Measurements from ENCODE around the gene DCST1. TPM values are rescaled to one million over a fixed set of nuclear protein-coding genes. Genes with fewer than 3 reads are reported as not detected.

DCST1 gene
- total and polyA plus RNA-seq, 2 of the 4 experiments (the other 2 are of a cell fraction), result not detected

DNA sequence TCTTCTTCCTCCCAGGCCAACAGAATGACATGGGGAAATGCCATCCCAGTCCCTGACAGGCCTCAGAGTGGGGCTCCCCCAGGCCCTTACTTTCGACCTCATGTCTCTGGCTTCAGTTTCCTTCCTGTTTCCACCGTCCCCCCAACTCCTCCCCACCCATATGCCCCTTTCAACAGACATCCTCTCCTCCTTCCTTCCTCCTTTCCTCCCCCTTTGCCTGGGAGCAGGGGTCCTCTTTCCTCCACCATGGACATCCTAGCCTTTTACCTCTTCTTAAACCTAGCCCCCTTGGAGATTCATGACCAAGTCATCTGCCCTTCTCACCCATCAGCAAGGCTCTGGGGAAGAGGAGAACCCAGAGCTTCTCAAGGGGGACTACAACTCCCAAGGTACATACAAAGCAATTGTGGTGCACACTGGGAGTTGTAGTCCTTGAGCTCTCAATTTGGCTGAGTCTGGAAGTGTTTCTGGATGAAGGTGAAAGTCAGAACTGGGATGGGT is 27.0 kb upstream of the DCST1 start (continued):
- TF ChIP-seq, protein P1, sequence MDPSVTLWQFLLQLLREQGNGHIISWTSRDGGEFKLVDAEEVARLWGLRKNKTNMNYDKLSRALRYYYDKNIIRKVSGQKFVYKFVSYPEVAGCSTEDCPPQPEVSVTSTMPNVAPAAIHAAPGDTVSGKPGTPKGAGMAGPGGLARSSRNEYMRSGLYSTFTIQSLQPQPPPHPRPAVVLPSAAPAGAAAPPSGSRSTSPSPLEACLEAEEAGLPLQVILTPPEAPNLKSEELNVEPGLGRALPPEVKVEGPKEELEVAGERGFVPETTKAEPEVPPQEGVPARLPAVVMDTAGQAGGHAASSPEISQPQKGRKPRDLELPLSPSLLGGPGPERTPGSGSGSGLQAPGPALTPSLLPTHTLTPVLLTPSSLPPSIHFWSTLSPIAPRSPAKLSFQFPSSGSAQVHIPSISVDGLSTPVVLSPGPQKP (IDR thresholded peaks at IDR 0.05; ENCODE audit: borderline replicate concordance, low read depth, low read length), result no peak
- no peak for TF ChIP-seq MAZ (IDR thresholded peaks at IDR 0.05; ENCODE audit: borderline replicate concordance, low read depth, low read length)
- no peak for TF ChIP-seq CHD1 (IDR thresholded peaks at IDR 0.05; ENCODE audit: low read depth, low read length)
- no peak for TF ChIP-seq NFE2L2 (IDR thresholded peaks at IDR 0.05; ENCODE audit: low read depth, low read length)
- no peak for TF ChIP-seq BHLHE40 (IDR thresholded peaks at IDR 0.05; ENCODE audit: low read depth, low read length)

Data from IMR-90 (cell line).